Colonic mucosa (tissue), 4 donors: ENCODE results near the gene TAOK2. TPM values are rescaled to one million over a fixed set of nuclear protein-coding genes. Genes with fewer than 3 reads are reported as not detected.

Source experiments
- DNase-seq: peaks from one replicate; pipeline ENCODE4 v3.0.0-alpha.2; 2020
- H3K27ac ChIP-seq: fragments of 200-600 bp; one replicate; pipeline ENCODE4 v1.8.0; 2021
- H3K27me3 ChIP-seq: fragments of 200-600 bp; one replicate; pipeline ENCODE4 v1.8.0; 2021
- H3K36me3 ChIP-seq: fragments of 200-600 bp; one replicate; pipeline ENCODE4 v1.8.0; 2021
- H3K4me1 ChIP-seq: fragments of 200-600 bp; one replicate; pipeline ENCODE4 v1.8.0; 2021; ENCODE audit warnings: mild to moderate bottlenecking
- H3K4me3 ChIP-seq: fragments of 200-600 bp; one replicate; pipeline ENCODE4 v1.8.0; 2021
- H3K9ac ChIP-seq, 2 donors: one replicate each; pipeline ENCODE4 v1.7.0; 2013; ENCODE audit warnings: control low read depth in 2 of 2, low read depth in 2 of 2, low read length in 2 of 2
- H3K9me3 ChIP-seq: fragments of 200-600 bp; one replicate; pipeline ENCODE4 v1.8.0; 2021
- intact Hi-C: fragments of 100-400 bp; cut with DNase I; formaldehyde crosslinking; loops from one replicate; pipeline ENCODE4 v1.14.1; 2022
- total RNA-seq, 2 donors: library from RNA; stranded (reverse); fragmentation: NEBNext Ultra II Directional in 1 of 2; extraction: Animal tissue kit (Norgen Biotek cat#: 25700) in 1 of 2; gene quantifications; one replicate each; pipeline ENCODE4 v1.2.1, GENCODE V29; 2021
- TF ChIP-seq, protein P1 (sequence below): fragments of 200-600 bp; IDR thresholded peaks from one replicate; pipeline ENCODE4 v1.8.0; 2022; ENCODE audit warnings: antibody characterized with exemption, mild to moderate bottlenecking
- donor health status: healthy.
- donor health status: DM: no; HTN: no; CAD: no.
- donor health status: DM: no; HTN: no; CAD: no.

TAOK2 gene
- total RNA-seq, 2 donors from 2014 or later, result 37.4 to 62.3 TPM

DNA sequence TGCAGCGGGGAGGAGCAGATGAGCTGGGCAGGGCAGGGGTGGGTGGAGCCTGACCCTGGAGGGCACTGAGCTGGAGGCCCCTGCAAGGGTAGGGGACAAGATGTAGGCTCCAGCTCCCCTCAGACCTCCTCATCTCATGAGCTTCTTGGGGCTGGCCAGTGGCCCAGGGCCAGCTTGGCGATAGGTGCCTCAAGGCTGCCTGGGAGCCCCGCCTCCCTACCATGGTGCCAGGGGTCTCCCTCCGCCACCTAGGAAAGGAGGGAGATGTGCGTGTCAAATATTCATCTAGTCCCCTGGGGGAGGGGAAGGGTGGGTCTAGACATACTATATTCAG lies 17.9 kb downstream of the TAOK2 start:
- intact Hi-C loops, result no loop called here
- Histone ChIP-seq H3K36me3 (no peaks in the 10 kb centered on the region), H3K27me3 (no peaks in the 10 kb centered on the region), H3K4me3 (no peak overlapping the region), H3K9ac (no peak overlapping the region), H3K27ac (no peak overlapping the region), H3K4me1 (peaks cover 4% of the 10 kb centered on the region), H3K9me3 (no peaks in the 10 kb centered on the region)
- no peak for DNase-seq
- TF ChIP-seq, protein P1, sequence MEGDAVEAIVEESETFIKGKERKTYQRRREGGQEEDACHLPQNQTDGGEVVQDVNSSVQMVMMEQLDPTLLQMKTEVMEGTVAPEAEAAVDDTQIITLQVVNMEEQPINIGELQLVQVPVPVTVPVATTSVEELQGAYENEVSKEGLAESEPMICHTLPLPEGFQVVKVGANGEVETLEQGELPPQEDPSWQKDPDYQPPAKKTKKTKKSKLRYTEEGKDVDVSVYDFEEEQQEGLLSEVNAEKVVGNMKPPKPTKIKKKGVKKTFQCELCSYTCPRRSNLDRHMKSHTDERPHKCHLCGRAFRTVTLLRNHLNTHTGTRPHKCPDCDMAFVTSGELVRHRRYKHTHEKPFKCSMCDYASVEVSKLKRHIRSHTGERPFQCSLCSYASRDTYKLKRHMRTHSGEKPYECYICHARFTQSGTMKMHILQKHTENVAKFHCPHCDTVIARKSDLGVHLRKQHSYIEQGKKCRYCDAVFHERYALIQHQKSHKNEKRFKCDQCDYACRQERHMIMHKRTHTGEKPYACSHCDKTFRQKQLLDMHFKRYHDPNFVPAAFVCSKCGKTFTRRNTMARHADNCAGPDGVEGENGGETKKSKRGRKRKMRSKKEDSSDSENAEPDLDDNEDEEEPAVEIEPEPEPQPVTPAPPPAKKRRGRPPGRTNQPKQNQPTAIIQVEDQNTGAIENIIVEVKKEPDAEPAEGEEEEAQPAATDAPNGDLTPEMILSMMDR, result no peak

DNA sequence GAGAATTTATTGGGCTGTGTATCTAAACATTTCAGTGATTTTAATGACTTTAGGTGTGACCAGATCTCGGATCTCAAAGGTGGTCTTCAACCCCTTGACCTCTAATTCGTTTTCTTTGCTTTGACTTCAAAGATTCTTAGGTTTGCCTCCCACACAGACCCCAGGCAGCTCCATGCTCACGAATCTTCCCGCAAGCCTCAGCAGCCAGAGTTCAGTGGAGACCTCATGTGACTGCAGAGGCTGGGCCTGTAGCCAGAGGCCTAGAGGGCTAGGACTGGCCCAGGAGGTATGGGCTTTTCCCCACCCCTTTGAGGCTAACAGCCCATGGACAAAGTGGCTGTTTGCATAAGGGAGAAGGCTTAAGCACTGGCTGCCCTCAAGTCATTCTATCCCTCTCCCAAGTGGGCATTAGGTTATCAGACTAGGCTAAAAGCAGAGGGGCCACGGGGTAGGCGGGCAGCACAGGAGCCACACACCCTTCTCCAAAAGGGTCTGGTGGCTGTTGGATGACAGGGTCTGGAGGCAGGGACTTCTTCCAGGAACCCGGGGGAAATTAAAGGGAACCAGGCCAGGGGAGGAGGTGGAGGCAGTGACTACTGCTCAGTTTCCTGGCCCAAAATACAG lies 18.8 kb downstream of the TAOK2 start:
- Histone ChIP-seq H3K9me3 (no peaks in the 10 kb centered on the region), H3K27me3 (no peaks in the 10 kb centered on the region), H3K4me1 (peaks cover 9% of the 10 kb centered on the region), H3K4me3 (no peak overlapping the region), H3K9ac (no peak overlapping the region), H3K27ac (no peak overlapping the region), H3K36me3 (no peaks in the 10 kb centered on the region)
- intact Hi-C loops, result no loop called here
- DNase-seq, result no peak
- TF ChIP-seq, protein P1, result no peak

DNA sequence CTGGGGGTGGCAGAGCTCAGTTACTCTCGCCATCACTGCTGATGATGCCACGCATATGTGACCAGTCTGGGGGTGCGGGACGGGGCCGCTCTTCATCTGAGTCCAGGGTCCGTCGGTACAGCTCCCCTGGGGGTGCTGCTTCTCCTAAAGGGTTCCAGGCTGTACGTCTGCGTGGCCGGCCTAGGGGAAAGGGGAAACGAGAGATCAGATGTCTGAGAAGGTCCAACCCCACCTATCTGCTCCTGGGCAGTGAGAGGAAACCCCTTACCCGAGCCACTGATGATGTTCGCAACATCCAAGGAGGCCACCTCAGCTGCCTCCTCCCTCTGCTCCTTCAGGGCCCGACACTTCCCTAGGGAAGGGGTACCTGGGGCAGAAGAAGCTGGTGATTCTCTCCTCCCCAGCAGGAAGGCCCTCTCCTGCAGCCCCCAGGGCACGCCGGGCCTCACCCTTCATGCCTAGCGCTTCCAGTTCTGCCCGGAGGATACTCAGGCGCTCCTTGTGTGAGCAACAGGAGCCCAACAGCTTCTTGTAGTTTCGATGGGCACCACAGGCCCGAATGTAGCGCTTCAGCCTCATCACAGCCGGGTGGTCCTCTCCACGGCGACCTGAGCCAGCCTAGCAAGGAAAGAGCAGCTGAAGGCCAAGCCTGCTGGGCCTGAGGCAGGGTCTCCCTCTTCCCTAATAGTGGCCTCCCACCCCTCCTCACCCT lies 19.7 kb downstream of the TAOK2 start:
- DNase-seq, result no peak
- Histone ChIP-seq H3K9ac (peak overlapping the region in 1 of 2 donors; percentile 1), H3K27me3 (no peaks in the 10 kb centered on the region), H3K36me3 (no peaks in the 10 kb centered on the region), H3K4me1 (peaks cover 9% of the 10 kb centered on the region), H3K27ac (no peak overlapping the region), H3K9me3 (no peaks in the 10 kb centered on the region), H3K4me3 (no peak overlapping the region)
- intact Hi-C loops, result no loop called here
- TF ChIP-seq, protein P1, result no peak

DNA sequence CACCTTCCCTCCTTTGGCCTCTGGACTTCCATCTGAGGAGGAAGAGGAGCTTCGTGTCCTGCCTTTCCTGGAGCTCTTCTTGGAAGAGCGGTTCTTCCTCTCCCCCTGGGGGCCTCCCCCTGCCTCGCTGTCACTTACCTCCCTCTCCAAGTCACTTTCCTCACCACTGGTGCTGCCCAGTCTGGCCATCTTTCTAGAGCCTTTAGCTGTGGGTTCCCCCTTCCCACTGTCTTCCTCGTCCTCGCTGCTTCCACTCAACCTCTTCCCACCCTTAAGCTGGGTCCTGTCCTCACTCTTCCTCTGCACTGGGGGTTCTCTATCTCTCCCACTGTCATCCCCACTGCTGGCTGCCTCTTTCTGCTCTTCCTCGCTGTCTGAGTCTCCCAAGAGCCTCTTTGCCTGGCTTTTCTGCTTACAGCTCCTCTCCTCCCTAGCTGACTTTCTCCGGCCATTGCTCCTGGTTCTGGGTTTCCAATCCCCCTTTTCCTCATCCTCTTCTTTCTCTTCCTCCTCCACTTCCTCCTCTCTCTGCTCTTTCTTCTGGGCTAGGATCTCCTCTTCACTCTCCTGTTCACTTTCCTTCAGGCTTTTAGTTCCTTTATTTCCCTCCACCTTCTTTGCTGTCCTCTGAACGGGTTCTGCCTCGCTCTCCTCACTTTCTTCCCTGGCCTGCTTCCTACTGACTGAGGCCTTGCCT lies 20.4 kb downstream of the TAOK2 start:
- H3K4me3 ChIP-seq, result no peak overlapping the region
- H3K9me3 ChIP-seq, result no peaks in the 10 kb centered on the region
- no peaks in the 10 kb centered on the region for H3K27me3 ChIP-seq
- no peak overlapping the region for H3K27ac ChIP-seq
- H3K9ac ChIP-seq, result peak overlapping the region; percentile 1 to 95
- TF ChIP-seq, protein P1, result no peak
- H3K36me3 ChIP-seq, result no peaks in the 10 kb centered on the region
- intact Hi-C loops, result no loop called here
- no peak for DNase-seq
- peaks cover 9% of the 10 kb centered on the region for H3K4me1 ChIP-seq

DNA sequence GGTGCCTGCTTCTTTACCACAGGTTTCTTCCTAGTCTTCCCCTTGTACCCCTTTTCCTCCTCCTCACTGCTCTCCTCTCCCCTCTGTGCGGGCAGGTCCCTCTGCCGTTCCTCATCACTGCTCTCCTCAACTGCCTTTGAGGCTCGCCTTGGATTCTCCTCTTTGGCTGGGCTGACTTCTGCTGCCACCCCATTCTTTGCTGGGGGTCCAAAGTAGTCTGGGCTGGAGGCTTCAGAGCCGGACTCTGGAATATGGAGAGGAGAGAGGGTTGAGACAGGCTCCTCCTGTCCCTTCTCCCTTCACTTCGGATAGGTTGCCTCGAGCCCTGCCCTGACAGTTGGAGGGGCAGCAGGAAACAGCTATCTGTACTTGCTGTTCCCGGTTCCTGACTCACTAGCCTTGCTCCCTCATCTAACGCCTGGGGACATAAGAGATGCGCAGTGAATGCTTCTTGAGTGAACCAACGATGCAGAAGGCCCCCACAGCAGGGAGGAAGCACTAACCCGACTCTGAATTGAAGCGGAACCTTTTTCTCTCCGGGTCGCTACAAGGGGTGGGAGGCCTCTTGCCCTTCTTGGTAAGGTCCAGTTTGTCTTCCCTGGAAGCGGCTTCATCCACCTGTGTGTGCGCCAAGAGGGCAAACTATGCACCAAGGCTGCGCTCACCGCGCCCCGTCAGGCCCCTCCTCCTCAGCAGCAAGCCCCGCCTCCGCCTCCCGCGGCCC lies 21.1 kb downstream of the TAOK2 start:
- peak overlapping the region; percentile 68 to 95 for H3K9ac ChIP-seq
- TF ChIP-seq, protein P1, result no peak
- H3K27me3 ChIP-seq, result no peaks in the 10 kb centered on the region
- H3K36me3 ChIP-seq, result no peaks in the 10 kb centered on the region
- H3K9me3 ChIP-seq, result no peaks in the 10 kb centered on the region
- peak; percentile 89 for DNase-seq
- H3K4me1 ChIP-seq, result peaks cover 6% of the 10 kb centered on the region
- peak overlapping the region; percentile 94 for H3K27ac ChIP-seq
- peak overlapping the region; percentile 78 for H3K4me3 ChIP-seq
- intact Hi-C loops, result no loop called here
